K562 (cell line): ENCODE results near the gene PPP3CA. TPM values are rescaled to one million over a fixed set of nuclear protein-coding genes. Genes with fewer than 3 reads are reported as not detected.

Source experiments
- ARID4B ChIP-seq: sonication (generic); formaldehyde crosslinking; IDR thresholded peaks from 2 replicates; pipeline ENCODE4 v1.8.0; 2022; ENCODE audit warnings: mild to moderate bottlenecking, missing genetic modification reagents
- ATF1 ChIP-seq, 2 experiments: fragments of 450-650 bp in 1 of 2; IDR thresholded peaks; 2 replicates each; pipeline ENCODE4 v1.6.1; 2016; ENCODE audit warnings: missing compliant biosample characterization in 1 of 2, missing genetic modification characterization in 1 of 2
- CREB3L1 ChIP-seq: fragments of 450-650 bp; IDR thresholded peaks from 2 replicates; pipeline ENCODE4 v1.6.1; 2014; ENCODE audit warnings: low read depth, mild to moderate bottlenecking, moderate library complexity, borderline replicate concordance
- MGA ChIP-seq: fragments of 450-650 bp; IDR thresholded peaks from 2 replicates; pipeline ENCODE4 v1.6.1; 2016; ENCODE audit warnings: mild to moderate bottlenecking, moderate library complexity
- NR1H2 ChIP-seq: sonication (generic); formaldehyde crosslinking; IDR thresholded peaks from 2 replicates; pipeline ENCODE4 v1.4.0; 2020; ENCODE audit warnings: mild to moderate bottlenecking, missing genetic modification reagents
- NRF1 ChIP-seq, 2 experiments: fragments of 450-650 bp; IDR thresholded peaks in 1 of 2; conservative IDR thresholded peaks in 1 of 2; 2 replicates each; pipeline ENCODE4 v1.6.1; 2014; ENCODE audit warnings: mild to moderate bottlenecking in 2 of 2
- ZBTB1 ChIP-seq: sonication (generic); formaldehyde crosslinking; IDR thresholded peaks from 2 replicates; pipeline ENCODE4 v1.8.1; 2023; ENCODE audit warnings: missing genetic modification reagents, low read depth, mild to moderate bottlenecking, borderline replicate concordance
- ZNF12 ChIP-seq: sonication (generic); formaldehyde crosslinking; IDR thresholded peaks from 2 replicates; pipeline ENCODE4 v1.4.0; 2020; ENCODE audit warnings: mild to moderate bottlenecking, missing genetic modification reagents
- polyA plus RNA-seq, 8 experiments: library from polyadenylated mRNA; depleted of rRNA in 4 of 8; stranded (reverse) in 5 of 8; unstranded in 3 of 8; fragments of >200 nt; fragmentation: Nextera tagmentation in 2 of 8; fragmentation: Illumina TruSeq in 1 of 8; extraction: Ambion mirVana in 2 of 8; extraction: Trizol in 1 of 8; gene quantifications; 2 replicates each; pipeline versions ENCODE4 v1.2.1 to v1.2.3, GENCODE V29; 2011 to 2014; ENCODE audit warnings: inconsistent platforms in 1 of 8, missing spikeins in 1 of 8
- total RNA-seq, 7 experiments: library from RNA; depleted of rRNA in 6 of 7; stranded (reverse); fragments of >200 nt in 6 of 7; fragmentation: Illumina TruSeq in 2 of 7; extraction: Trizol in 2 of 7; gene quantifications; 2 replicates each; pipeline versions ENCODE4 v1.2.1 to v1.2.3, GENCODE V29; 2011 to 2021; ENCODE audit warnings: low replicate concordance in 1 of 7

The PPP3CA gene
- total and polyA plus RNA-seq, 9 of the 15 experiments (the other 6 are each of a cell fraction or from before 2014, with no cell fraction given): 0.94 to 3.2 (median 1.6) TPM

GRCh38 chr4:101347557-101348366 lies 436 bp upstream of the PPP3CA start (continued):
- peak; percentile 65 for TF ChIP-seq MGA
- peak; percentile 54 to 60 for TF ChIP-seq NRF1 (conservative IDR thresholded peaks at IDR 0.05 in 1 of 2, IDR thresholded peaks at IDR 0.05 in 1 of 2)
- TF ChIP-seq ATF1 (CRISPR knock-in tag; IDR thresholded peaks at IDR 0.05): no peak
- peak; percentile 59 for TF ChIP-seq ATF1 (tag; IDR thresholded peaks at IDR 0.05)
- peak; percentile 50 for TF ChIP-seq ARID4B (CRISPR knock-in tag)
- TF ChIP-seq ZNF12 (CRISPR knock-in tag): peak; percentile 43; the same call in 1 of the 2 replicates
- no peak for TF ChIP-seq ZBTB1 (CRISPR knock-in tag)
- TF ChIP-seq NR1H2: 0 out of 2 replicates have a peak, but pooled peaks have one; percentile 26
- peak; percentile 44; the same call in 1 of the 2 replicates for TF ChIP-seq CREB3L1
